HG03139 (cell line): ENCODE data around the gene ASB15.
A peak's percentile ranks its signal among the peaks of the same experiment; 100 is the strongest.
"Not testable (repeated sequence)": the region's sequence is repeated elsewhere in the genome, so short reads cannot be mapped to it uniquely, and the experiment has no call there.

Experiments
- ATAC-seq: cut with Tn5 transposase; IDR thresholded peaks from one replicate; pipeline ENCODE4 v1.9.1; 2021; ENCODE audit not compliant: unreplicated experiment

The ASB15 gene

DNA sequence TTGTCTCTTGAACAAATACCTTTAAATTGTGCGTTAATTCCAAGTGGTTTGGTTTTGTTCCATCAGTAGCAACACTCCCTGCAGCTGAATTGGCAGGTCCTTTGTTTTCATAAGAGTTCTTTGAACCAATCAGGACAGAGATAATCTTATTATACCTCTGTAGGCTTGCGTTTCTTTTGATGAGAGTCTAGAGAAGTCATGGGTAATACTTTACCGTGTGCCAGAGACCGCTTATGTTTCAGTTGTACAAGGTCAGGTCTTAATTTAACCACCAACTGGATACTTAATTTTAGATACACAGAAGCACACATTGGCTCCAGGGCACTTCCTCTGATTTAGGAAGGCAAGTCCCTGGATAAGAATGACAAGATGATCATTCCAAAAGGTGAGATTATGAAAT is at the start of gene ASB15:
Gene ASB15 (plus strand): TSS at position 292 of the 400 bp plus-strand sequence. CDS start 12,682 bp downstream, outside the sequence.
- ATAC-seq = no peak

DNA sequence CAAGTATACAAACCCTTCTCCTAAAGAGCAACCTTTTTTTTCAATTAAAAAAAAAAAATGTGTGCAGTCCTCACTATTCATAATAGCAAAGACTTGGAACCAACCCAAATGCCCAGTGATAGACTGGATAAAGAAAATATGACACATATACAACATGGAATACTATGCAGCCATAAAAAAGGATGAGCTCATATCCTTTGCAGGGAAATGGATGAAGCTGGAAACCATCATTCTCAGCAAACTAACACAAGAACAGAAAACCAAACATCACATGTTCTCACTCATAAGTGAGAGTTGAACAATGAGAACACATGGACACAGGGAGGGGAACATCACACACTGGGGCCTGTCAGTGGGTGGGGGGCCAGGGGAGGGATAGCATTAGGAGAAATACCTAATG is 49.5 kb upstream of the ASB15 start:
- ATAC-seq = not testable (repeated sequence)

DNA sequence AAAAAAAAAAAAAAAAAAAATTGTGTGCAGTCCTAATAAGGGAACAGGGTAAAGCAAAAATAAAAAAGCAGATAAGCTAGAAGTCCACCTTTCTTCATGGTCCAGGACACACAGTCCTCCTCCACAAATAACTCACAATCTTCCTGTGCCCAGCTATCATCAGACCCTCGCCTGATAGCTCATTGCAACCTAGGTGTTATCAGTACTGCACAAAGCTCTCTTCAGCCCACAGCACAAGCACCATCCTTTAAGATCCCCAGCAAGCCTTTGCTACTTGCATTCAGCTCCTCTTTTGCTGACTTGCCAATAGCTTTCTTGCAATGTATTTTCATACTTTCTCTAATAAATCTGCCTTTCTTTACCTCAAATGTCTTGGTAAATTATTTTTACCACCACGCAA is 49.0 kb upstream of the ASB15 start:
- no peak for ATAC-seq

DNA sequence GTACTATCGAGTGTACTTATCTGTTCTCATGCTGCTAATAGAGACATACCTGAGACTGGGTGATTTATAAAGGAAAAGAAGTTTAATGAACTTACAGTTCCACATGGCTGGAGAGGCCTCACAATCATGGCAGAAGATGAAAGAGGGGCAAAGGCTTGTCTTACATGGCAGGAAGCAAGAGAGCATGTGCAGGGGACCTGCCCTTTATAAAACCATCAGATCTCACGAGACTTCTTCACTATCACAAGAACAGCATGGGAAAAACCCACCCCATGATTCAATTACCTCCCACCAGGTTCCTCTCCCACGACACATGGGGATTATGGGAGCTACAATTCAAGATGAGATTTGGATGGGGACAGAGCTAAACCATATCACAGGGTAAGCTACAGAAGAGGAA is 48.5 kb upstream of the ASB15 start:
- ATAC-seq = no peak

DNA sequence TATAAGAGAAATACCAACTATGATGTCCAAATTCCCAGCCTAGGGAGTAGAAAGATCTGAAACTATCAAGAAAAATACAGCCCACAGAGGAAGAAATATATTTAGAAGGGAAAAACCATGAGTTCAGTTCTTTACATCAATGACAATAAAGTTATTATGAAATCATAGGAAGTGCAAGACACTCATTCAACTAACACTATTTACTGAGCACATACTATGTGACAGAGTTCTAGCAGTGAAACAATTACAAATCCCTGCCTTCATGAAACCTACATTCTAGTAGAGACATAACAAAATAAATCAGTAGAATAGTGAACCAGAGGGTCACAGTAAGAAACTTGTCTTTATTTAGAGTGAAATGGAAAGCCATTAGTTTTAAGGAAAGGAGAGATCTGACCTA is 46.1 kb upstream of the ASB15 start:
- ATAC-seq = no peak

DNA sequence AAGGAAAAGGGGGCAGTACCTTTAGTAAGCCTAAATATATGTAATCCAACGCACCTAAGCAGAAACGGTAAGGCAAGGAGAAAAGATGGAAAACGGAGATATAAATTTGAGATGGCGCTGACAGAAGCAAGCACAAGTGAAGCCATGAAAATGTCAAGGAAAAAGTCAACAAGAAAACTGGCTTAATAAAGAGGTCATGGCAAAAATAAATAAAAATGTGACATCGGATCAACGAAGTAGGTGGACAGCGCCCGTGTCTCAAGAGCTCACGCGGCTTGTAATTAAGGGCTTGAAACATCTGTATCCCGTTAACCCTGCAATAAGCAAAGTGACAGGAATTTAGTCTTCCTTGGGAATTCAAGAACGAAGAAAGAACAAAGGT is 44.6 kb upstream of the ASB15 start:
- no peak for ATAC-seq

DNA sequence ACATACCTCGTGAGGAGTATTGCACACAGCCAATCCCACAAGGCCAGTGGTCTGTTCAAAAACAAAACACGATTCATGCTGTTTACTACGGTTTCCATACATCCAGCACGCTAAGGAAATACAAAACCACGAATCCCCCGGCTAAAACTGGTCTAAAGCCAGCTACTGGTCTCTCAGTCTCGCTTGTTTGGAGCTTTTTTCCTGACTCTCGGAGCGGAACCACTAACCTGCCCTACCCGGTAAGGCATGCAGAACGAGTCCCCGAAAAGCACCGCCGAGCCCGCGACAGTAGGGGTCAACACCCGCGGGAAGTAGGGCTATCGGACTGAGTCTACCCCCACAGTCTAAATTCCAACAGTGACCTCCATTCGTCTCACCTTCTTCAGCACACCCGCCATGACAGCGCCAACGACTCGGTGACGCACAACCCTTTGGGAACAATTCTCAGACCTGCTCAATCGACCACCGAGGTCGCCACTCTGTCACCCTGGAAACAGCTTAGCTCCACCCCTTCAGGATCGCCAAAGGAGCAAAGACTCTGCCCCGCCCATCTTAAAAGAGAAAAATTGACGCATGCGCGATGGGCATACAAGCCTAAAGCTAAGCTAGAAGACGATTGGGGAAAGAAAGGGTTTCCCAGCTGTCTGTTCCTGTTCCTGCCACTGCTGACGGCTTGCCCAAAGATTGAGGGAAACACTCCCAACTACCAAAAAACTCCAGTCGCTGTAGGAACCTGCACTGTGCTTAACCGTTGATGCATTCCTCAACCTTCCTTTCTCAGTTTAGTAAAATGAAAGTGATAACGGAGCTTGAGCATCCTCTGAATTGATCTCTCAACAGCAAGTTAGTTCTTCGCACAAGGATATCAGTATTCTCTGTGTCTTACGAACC is 44.0 kb upstream of the ASB15 start, which contains the start of gene NDUFA5:
Gene NDUFA5 (minus strand): TSS at position 421 of the 891 bp plus-strand sequence. CDS start 23 bp downstream, at position 398.
- ATAC-seq = peak; percentile 98

DNA sequence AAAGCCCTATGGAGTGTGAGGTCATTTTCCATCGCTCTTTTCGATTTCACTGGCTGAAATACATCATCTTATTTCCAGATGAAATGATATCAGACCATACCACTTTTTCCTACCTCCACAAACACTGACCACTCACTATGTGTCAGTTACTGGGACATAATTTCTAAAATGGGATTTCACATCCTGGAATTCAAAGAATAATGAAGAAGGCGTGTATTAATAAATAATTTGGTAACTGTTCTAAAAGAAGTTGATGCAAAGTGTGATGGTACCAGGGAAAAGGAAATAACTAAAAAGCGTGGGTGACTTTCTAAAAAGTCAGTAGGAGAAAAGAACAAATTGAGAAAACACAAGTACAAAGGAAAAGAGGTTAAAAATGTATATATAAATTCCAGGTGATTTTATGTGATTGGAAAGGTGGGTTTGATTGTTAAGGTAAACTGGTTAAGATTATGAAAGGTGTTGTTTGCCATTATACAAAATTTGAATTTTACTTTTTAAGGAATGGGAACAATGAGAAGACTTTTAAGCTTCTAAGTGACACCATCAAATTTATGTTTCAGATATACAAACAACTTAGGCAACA is 43.2 kb upstream of the ASB15 start:
- ATAC-seq = no peak

DNA sequence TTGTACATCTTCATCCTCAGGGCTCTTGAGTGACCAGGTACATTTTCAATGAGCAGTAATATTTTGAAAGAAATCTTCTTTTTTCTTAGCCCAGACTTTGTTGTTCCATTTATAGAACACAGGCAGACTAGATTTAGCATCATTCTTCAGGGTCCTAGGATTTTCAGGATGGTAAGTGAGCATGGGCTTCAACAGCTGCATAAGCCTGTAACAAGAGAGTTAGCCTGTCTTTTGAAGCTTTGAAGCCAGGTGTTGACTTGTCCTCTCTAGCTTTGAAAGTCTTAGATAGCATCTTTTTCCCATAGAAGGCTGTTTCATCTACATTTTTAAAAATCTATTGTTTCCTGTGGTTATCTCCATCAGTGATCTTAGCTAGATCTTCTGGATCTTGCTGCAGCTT is 39.5 kb upstream of the ASB15 start:
- no peak for ATAC-seq

DNA sequence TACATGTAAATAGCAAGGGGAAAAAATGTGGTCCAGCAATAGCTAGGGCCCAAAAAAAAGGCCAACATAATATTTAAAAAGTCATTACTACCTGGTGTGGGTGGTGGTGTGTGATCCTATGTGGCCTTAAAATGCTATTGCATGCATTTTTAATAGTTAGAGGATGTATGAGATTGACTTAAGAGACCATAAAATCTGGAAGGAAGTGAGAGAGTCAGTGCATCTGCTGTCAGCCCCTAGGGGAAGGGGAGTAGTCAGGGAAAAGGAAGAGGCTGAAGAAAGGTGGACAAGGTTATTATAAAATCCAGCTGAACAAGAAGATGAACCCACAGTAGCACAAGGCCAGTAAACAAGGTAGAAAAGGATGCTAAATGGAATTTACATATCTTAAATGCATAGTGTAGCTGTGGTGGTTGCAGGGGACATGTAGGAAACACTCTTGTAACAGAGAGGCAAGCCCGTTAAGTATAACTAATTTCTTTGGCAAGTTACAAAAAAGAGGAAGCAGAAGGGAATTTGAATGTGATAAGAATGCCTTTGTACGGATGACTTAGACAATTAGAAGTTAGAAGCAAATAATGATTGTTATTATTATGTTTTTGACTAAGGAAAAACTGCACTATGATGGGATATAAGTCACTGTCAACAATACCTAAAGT is 32.1 kb upstream of the ASB15 start:
- ATAC-seq = no peak

DNA sequence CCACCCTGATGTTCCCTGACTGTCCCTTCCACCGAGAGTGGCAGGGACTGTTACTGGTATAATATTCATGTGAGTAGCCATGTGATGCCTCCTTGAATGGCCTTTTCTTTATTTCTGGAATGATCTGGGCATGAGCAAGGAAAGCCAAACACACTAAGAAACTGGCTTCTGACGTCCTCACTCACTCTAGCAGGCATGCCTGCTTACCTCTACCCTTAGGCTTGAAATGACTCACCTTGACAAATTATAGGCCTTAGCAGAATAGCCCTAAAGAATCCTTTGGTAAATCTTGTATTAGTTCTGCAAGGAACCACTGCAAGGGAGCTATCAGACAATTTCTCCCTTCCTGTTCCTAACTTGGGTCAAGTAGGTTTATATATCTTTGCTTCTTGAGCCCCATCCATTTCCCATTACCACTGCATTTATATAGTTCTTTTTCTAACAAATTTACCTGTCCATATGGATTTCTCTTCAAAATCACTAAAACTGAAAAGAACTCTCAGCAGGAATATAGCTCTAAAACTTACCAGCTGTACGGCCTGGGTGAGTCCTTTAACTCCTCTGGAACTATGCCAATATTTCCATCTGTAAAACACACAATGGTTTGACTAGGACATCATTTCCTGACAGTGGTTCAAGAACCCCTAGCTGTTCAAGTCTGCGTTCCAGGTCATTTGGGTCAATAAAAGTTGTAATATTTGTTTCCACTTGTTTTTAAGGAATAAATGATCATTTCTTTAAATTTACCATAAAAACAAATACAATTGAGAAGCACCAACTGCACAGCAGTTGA is 31.0 kb upstream of the ASB15 start:
- no peak for ATAC-seq

DNA sequence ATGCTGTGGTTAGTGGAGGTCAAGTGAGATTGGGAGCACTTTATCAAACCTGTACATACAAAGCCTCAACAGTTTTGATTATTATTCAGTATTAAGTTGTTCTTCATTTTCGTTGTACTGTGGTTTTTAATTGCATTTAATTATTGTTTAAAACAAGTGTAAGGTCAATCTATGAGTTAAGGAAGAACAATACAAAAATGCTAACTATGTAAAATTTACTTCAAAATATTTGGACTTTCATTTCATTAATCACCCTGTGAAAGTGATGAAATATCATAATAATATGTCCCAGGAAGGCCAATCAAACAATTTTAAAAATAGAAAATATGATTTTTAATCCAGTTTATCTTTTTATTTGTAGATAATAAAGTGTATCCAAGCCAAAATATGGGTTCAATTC is 30.4 kb upstream of the ASB15 start:
- no peak for ATAC-seq

DNA sequence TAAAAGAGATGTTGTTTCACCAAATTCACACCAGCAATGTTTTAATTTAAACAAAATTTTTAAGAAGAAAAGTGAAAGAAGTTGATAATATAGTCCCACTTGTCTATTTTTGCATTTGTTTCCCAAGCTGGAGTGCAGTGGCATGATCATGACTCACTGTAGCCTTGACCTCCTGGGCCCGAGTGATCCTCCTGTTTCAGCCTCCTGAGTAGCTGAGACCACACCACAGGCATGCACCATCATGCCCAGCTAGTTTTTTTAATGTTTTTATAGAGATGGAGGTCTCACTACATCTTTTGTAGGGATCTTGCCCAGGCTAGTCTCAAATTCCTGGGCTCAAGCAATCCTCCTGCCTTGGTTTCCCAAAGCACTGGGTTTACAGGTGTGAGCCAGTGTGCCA is 29.9 kb upstream of the ASB15 start:
- ATAC-seq = no peak

DNA sequence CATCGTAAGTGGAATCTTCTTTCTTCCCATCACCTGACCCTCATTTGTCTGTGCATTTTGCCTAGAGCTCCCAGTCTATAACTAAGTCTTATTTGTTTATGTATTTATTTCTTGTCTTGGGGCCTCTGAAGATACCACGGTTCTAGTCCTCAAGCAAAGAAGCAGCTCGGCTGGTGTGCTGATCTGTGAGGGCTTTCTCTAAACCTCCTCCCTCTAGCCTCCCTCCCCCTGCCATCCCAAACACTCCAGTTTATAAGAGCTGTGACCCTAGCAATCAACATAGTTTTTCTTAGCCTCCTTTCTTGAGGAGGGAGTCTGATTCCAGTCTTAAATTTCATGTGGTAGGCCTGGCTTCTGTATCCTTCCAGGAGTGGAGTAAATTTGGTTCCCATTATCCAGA is 28.3 kb upstream of the ASB15 start:
- no peak for ATAC-seq

DNA sequence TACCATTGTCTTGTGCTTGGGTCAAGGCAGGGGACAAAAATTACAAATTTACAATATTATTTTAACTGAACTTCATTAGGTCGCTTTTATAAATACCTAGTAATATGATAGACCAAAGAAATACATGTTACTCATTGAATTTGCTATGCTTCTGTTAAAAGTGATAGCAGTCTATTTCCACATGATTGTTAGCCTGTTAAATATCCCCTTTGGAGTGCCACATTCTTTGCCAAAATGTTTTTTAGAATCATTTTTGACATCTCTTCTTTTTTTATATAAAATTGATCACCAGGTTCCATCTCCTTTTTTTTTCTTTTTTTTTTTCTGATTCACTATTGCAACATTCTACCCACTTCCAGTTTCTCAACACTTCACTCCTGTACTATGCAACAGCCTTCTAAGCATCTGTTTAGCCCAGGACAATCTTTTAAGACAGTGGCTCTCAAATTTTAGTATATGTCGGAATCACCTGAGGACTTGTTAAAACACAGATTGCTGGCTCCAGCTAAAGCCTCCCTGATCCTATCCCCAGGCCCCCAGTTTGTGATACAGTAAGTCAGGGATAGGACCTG is 27.6 kb upstream of the ASB15 start:
- ATAC-seq = no peak

DNA sequence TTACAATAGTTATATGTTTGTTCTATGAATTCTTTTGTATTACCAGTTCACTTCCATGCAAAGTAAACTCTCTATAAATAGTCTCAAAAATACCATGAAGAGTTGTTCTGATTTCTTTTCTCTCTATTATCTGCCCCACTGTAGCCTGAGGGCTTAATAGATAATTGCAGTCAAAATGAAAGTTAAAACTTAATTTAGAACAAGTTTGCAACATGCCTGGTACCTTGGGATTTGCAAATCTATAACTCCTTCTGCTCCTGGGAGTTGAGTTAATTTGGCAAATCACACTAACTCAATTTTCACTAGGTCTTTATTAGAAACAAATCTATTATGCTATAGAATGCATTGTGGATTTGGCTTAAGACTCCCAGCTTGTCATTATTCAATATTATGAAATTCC is 22.2 kb upstream of the ASB15 start:
- no peak for ATAC-seq

DNA sequence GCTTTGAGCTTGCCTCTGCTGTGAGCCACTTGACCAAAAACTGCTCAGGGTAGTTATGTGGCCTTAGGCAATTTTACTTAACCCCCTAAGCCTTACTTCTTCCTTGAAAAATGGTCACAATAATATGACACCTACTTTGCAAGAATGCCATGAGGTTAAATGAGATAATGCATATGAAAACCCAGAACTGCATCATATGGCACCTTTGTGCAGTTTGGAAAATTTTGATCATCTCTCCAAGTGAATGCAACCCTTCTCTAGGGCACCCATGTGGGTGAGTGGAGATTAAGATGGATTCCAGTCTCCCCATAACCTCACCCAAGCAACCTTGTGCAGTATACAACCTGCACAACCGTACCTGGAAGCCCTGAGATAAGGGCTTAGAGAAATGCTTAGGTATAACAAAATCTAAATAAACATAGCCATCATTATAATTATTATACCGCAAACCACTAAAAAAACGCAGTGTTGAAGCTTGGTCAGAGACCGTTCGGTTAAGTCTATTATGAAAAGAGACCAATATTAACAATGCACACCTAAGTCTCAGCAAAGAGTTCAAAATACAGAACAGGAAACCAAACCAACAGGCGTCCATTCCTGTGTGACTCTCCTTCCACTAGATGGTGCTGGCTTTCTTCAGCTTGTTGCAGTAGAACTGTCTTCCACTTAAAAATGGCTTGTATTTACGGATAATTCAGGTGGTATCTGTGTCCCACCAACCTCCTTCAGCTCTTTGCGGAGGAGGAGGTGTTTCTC is 21.0 kb upstream of the ASB15 start:
- peak; percentile 86 for ATAC-seq

DNA sequence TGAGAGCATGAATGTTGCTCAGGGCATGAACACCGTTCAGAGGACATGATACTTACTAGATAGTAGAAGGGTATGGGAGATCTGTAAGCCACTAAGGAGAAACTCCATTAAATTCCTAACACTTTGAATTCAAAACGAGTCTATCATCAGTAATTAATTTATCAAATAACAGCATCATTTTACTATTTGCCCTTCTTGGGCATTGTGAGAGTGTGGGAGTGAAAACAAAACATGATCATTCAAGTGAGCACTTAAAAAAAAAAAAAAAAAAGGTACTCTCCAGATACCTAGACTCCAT is 20.5 kb upstream of the ASB15 start:
- ATAC-seq = no peak

DNA sequence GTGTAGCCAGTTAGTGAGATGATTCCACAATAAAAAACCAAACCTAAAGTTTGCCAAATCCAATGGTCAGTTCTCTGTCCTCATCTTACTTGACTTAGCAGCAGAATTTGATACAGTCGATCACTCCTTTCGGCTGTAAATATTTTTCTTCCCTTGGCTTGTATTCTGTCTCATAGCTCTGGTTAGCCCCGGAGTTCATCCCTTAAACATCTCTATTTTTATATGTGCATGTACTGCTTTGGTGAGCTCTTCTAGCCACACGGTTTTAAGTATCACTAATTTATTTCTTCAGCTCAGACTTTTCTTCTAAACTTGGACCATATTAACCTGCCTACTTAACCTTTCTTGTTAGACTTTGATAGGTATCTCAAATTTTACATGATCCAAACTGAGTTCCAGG is 17.8 kb upstream of the ASB15 start:
- ATAC-seq = no peak

DNA sequence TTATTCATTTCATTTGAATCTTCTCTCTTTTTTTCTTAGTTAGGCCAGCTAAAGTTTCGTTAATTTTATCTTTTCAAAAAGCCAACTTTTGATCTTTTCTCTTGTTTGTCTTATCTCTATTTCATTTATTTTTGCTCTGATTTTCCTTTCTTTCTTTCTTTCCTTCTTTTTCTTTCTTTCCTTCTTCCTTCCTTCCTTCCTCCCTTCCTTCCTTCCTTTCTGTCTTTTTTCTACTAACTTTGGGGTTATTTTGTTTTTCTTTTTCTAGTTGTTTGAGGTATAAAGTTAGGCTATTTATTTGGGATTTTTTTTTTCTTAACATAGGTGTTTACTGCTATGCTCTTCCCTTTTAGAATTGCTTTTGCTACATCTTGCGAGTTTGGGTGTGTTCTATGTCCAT is 13.2 kb upstream of the ASB15 start:
- ATAC-seq = no peak
